Fibroblast of villous mesenchyme (primary cell): Measurements from ENCODE around the gene ADARB2. TPM values are rescaled to one million over a fixed set of nuclear protein-coding genes. Genes with fewer than 3 reads are reported as not detected.

Source experiments
- DNase-seq: peaks from one replicate; pipeline ENCODE4 v3.0.0-alpha.2; 2010; ENCODE audit warnings: low read depth
- H3K4me3 ChIP-seq: 2 replicates; pipeline ENCODE4 v1.5.1; 2011; ENCODE audit warnings: low read depth, mild to moderate bottlenecking, low read length
- total RNA-seq: library from RNA; depleted of rRNA; stranded (reverse); fragments of >200 nt; gene quantifications from 2 replicates; pipeline ENCODE4 v1.2.3, GENCODE V29; 2012
- TF ChIP-seq, protein P1 (sequence below): IDR thresholded peaks from 2 replicates; pipeline ENCODE4 v1.5.1; 2012; ENCODE audit warnings: low read depth, mild to moderate bottlenecking, low read length; ENCODE audit not compliant: insufficient read depth

Gene ADARB2
- total RNA-seq, 1 donor: not detected

- no peak overlapping the region for H3K4me3 ChIP-seq
- no peak for DNase-seq
- TF ChIP-seq, protein P1, sequence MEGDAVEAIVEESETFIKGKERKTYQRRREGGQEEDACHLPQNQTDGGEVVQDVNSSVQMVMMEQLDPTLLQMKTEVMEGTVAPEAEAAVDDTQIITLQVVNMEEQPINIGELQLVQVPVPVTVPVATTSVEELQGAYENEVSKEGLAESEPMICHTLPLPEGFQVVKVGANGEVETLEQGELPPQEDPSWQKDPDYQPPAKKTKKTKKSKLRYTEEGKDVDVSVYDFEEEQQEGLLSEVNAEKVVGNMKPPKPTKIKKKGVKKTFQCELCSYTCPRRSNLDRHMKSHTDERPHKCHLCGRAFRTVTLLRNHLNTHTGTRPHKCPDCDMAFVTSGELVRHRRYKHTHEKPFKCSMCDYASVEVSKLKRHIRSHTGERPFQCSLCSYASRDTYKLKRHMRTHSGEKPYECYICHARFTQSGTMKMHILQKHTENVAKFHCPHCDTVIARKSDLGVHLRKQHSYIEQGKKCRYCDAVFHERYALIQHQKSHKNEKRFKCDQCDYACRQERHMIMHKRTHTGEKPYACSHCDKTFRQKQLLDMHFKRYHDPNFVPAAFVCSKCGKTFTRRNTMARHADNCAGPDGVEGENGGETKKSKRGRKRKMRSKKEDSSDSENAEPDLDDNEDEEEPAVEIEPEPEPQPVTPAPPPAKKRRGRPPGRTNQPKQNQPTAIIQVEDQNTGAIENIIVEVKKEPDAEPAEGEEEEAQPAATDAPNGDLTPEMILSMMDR: no peak
Measured at GRCh38 chr10:1198453-1199344, 538.6 kb downstream of the ADARB2 start.

DNA sequence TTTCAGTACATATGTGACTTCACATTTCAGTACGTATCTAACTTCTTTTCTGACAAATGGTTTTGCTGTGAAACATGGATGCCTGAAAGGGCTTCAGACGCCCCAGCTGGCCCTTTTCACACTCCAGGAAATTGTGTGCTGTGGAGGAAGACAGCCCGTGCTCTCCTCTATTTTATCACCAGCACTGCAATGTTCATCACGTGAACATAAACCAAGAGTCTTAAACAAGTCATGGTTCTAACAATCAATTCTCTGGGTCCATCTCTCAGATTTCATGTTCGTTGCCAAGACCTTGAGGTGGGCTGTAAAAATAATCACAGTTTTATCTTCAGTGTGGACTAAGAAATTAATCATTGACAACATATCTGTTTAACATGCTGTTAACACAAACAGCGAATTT lies 539.9 kb downstream of the ADARB2 start:
- no peak for DNase-seq
- TF ChIP-seq, protein P1: no peak
- no peak overlapping the region for H3K4me3 ChIP-seq

DNA sequence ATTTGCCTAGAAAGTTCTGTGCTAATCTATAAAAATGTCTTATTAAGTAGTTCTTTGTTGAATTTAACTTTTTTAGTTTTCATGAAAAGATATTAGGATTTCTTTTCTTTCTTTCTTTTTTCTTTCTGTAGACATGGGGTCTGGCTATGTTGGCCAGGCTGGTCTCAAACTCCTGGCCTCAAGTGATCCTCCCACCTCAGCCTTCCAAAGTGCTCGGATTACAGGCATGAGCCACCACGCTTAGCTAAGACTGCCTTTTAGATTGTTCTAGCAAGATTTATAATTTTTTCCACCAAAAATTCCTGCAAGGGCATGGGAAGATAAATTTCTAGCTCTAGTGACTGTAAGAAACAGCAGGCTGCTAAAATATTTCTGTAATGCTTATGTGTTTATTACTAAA lies 540.7 kb downstream of the ADARB2 start:
- TF ChIP-seq, protein P1: no peak
- H3K4me3 ChIP-seq: no peak overlapping the region
- DNase-seq: no peak

DNA sequence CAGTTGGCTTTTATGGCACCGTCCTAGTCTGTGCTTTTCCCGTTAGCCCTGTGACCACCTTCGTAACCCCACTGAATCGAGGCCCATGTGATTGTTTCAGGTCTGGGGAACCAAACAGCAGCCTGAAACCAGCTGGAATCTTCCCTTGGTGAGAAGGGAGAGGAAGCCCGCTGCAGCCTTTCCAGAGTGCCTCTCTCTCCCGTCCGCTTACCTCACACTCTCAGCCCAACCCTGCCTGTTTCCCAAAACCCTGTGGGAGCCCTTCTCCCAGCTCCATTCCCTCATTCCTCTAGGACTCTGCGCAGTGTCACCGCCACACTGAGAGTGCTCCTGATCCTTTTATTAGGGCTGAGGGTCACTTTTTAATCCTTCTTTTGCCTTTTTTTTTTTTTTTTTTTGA lies 541.5 kb downstream of the ADARB2 start:
- DNase-seq: no peak
- H3K4me3 ChIP-seq: no peak overlapping the region
- TF ChIP-seq, protein P1: no peak

- TF ChIP-seq, protein P1: no peak
- H3K4me3 ChIP-seq: no peak overlapping the region
- no peak for DNase-seq
Measured at GRCh38 chr10:1194161-1194560, 543.2 kb downstream of the ADARB2 start.

DNA sequence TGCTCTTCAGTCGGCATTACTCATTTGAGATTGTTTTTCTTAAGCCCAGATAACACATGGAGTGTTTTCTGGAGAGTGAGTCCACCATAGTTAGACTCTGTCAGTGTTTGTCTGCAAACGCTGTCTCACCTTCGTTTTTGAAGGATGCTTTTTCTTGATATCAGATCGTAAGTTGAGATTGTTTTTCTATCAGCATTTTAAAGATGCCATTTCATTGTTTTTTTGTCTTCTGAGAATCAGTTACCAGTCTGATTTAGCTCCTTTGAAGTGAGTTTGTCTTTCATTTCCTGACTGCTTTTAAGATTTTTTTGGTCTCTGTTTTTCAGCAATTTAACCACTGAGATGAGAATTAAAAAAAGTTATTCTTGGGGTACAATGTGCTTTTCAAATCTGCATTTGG lies 543.8 kb downstream of the ADARB2 start:
- TF ChIP-seq, protein P1: no peak
- DNase-seq: no peak
- no peak overlapping the region for H3K4me3 ChIP-seq
